NB4 (cell line): ENCODE measurements around the gene SLFN12L.
A peak's percentile ranks its signal among the peaks of the same experiment; 100 is the strongest.

Source experiments
- DNase-seq: peaks from one replicate; pipeline ENCODE4 v3.0.0; 2010; ENCODE audit warnings: low read depth
- H3K4me3 ChIP-seq: one replicate; pipeline ENCODE4 v1.5.1; 2011; ENCODE audit warnings: mild to moderate bottlenecking, low read depth, low read length, moderate library complexity
- MYC ChIP-seq: IDR thresholded peaks from 2 replicates; pipeline ENCODE4 v1.6.1; 2011; ENCODE audit warnings: low read depth, low read length
- POLR2A ChIP-seq: IDR thresholded peaks from 2 replicates; pipeline ENCODE4 v1.6.1; 2011; ENCODE audit warnings: mild to moderate bottlenecking; ENCODE audit not compliant: insufficient read length; ENCODE audit errors: extremely low read depth
- TF ChIP-seq, protein P1 (sequence below): IDR thresholded peaks from 2 replicates; pipeline ENCODE4 v1.6.1; 2011; ENCODE audit warnings: low read depth, low read length
- TF ChIP-seq, protein P2 (sequence below): IDR thresholded peaks from one replicate; pipeline ENCODE4 v1.5.1; 2012; ENCODE audit warnings: low read depth, low read length

The SLFN12L gene

DNA sequence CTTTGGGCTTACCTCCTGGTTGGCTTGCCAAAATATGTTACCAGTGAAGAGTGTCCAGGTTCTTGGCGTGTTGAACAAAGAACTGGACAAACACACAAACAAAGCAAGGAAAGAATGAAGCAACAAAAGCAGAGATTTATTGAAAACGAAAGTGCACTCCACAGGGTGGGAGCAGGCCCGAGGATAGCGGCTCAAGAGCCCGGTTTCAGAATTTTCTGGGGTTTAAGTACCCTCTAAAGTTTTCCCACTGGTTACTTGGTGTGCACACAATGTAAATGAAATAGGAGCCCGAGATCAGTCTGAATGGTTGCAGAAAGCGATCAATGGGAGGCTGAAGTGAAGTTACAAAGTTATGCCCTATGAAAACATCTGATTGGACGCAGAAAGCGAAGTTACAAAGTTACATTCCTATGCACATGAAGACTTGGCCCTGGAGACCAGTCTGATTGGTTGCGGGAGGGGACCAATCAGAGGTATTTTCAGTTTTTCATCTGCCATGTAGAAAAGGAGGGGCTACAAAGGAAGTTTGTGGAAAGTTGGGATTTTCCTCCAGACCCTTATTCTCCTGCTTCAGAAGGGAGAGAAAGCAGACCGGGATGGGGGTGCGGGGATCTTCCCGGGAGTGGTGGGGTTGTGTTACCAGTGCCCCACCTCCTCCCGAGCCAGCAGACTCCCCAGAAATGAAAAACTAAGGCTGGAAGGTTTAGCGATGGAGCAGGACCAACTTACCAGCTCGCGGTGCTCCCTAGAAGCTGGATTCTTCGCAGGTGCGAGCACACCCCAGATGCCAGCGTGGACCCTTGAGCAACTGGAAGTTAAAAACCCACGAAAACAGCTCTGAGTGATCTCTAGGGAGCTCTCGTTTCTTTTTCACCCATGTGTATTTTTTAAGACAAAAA lies 105.1 kb downstream of the SLFN12L start, which contains the start of gene SLFN12:
SLFN12 (minus strand) TSS at position 325 of the 899 bp plus-strand sequence. CDS start 9,472 bp downstream, outside the sequence.
- peak within 1 kb of the TSS; percentile 93 for H3K4me3 ChIP-seq
- peak; percentile 89 for DNase-seq

DNA sequence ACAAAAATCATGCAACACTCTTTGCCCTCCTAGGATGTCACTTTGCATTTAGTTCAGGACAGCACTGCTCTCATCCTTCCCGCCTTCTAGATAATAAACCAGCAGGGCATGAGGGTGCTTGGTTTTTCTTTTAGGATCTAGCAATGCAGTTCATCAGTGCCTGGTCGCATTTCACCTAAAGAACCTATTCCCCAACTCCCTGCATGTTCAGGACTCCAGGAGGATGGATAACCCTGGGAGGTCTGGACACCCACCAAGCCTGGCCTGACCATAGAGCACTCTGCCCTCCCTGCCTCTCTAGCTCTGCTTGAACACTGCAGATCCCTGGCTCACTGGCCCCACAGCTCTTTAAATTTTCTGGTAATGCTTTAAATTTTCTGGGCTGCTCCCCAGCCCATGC lies 107.8 kb downstream of the SLFN12L start:
- no peak overlapping the region for H3K4me3 ChIP-seq
- TF ChIP-seq, protein P1, sequence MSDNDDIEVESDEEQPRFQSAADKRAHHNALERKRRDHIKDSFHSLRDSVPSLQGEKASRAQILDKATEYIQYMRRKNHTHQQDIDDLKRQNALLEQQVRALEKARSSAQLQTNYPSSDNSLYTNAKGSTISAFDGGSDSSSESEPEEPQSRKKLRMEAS: no peak
- TF ChIP-seq, protein P2, sequence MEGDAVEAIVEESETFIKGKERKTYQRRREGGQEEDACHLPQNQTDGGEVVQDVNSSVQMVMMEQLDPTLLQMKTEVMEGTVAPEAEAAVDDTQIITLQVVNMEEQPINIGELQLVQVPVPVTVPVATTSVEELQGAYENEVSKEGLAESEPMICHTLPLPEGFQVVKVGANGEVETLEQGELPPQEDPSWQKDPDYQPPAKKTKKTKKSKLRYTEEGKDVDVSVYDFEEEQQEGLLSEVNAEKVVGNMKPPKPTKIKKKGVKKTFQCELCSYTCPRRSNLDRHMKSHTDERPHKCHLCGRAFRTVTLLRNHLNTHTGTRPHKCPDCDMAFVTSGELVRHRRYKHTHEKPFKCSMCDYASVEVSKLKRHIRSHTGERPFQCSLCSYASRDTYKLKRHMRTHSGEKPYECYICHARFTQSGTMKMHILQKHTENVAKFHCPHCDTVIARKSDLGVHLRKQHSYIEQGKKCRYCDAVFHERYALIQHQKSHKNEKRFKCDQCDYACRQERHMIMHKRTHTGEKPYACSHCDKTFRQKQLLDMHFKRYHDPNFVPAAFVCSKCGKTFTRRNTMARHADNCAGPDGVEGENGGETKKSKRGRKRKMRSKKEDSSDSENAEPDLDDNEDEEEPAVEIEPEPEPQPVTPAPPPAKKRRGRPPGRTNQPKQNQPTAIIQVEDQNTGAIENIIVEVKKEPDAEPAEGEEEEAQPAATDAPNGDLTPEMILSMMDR: no peak
- TF ChIP-seq MYC (no peak), POLR2A (no peak)
- DNase-seq: no peak

More for the DNA sequence above, 105.1 kb downstream of the SLFN12L start, which contains the start of gene SLFN12:
- 0 out of 2 replicates have a peak, but pooled peaks have one; percentile 39 for TF ChIP-seq MYC
- TF ChIP-seq, protein P2: no peak
- TF ChIP-seq POLR2A: peak; percentile 9

DNA sequence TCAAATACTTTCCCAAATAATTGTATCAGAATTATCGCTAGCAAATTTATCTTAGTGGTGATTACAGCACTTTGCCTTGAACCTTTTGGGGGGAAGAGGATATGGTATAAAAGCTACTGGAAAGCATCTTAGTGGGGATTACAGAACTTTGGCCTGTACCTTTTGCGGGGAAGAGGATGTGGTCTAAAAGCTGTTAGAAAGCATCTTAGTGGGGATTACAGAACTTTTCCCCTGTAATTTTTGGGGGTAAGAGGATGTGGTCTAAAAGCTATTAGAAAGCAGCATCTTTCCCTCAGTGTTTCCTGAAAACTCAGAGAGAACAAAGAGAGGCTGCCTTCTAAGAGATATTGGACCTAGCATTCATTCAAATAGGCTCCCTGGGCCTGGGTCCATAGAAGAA lies 109.2 kb downstream of the SLFN12L start:
- TF ChIP-seq MYC: no peak
- no peak for TF ChIP-seq POLR2A
- TF ChIP-seq, protein P1: no peak
- TF ChIP-seq, protein P2: no peak
- no peak overlapping the region for H3K4me3 ChIP-seq
- DNase-seq: no peak

DNA sequence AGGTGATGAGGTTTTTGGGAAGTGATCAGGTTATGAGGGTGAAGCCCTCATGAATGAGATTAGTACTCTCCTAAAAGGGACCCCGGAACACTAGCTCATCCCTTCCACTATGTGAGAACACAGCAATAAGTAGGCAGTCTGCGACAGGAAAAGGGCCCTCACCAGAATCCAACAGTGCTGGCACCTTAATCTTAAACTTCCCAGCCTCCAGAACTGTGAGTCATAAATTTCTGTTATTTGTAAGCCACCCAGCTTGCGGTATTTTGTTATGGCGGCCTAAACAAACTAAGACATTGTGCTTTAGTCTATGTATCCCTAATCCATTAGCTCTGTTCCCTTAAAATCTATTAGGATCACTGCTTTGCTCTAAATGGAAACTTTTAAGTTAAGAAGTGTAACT lies 113.7 kb downstream of the SLFN12L start:
- DNase-seq: no peak
- no peak for TF ChIP-seq MYC
- TF ChIP-seq, protein P1: no peak
- TF ChIP-seq, protein P2: no peak
- TF ChIP-seq POLR2A: no peak
- H3K4me3 ChIP-seq: no peak overlapping the region
